Neural progenitor cell (in vitro differentiated cells): ENCODE results near the gene KIAA0825.

ENCODE experiments used
- EZH2 ChIP-seq: fragments of 200-600 bp; sonication (generic); IDR thresholded peaks from 2 replicates; pipeline ENCODE4 v1.6.1; 2017; ENCODE audit warnings: antibody characterized with exemption, mild to moderate bottlenecking, moderate library complexity
- EZH2phosphoT487 ChIP-seq: fragments of 200-600 bp; sonication (generic); IDR thresholded peaks from 2 replicates; pipeline ENCODE4 v1.6.1; 2017; ENCODE audit warnings: antibody characterized with exemption
- TF ChIP-seq, protein P1 (sequence below): fragments of 200-600 bp; sonication (generic); IDR thresholded peaks from 2 replicates; pipeline ENCODE4 v1.5.1; 2017; ENCODE audit warnings: antibody characterized with exemption, mild to moderate bottlenecking

DNA sequence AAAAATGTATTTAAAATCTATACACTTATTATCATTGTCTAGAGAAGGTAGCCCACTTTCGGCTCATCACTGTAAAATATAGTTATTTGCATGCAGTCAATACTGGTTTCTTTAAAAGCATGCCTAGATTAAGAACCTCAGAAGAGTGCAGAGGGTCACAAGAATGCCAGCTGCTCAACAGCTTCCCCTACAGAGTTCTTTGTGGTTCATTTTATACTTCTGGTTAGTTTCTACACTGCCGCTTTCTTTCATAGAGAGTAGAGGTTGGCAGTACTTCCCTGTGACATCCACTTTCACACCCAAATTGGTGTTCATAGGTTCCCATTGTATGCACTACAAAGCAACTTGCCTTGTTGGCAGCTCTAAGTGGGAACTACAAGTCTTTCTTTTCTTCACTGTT, 137.3 kb downstream of the KIAA0825 start:
- no peak for TF ChIP-seq EZH2phosphoT487
- TF ChIP-seq, protein P1, sequence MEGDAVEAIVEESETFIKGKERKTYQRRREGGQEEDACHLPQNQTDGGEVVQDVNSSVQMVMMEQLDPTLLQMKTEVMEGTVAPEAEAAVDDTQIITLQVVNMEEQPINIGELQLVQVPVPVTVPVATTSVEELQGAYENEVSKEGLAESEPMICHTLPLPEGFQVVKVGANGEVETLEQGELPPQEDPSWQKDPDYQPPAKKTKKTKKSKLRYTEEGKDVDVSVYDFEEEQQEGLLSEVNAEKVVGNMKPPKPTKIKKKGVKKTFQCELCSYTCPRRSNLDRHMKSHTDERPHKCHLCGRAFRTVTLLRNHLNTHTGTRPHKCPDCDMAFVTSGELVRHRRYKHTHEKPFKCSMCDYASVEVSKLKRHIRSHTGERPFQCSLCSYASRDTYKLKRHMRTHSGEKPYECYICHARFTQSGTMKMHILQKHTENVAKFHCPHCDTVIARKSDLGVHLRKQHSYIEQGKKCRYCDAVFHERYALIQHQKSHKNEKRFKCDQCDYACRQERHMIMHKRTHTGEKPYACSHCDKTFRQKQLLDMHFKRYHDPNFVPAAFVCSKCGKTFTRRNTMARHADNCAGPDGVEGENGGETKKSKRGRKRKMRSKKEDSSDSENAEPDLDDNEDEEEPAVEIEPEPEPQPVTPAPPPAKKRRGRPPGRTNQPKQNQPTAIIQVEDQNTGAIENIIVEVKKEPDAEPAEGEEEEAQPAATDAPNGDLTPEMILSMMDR, result no peak
- TF ChIP-seq EZH2, result no peak
